ENCODE results near the gene KIF19.

KIF19 gene

DNA sequence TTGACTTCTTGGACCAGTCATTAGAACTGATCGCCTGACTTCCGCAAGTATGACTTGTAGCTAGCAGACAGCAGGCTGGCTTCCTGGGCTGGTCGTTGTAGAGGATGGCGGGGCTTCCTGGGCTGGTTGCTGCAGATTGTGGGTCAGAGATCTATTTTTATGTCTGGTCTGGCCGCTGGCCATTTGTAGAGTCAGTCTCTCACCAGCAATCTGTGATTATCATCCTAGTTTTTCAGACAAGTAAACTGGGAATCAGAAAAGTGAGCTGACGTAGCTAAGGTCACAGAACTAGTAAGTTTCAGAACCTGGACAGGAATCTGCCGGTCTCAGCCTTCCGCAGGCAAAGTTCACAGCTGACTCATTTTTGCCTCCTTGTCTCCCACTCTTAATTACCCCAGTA, 60.4 kb downstream of the KIF19 start:
- no peak for ATAC-seq
- TF ChIP-seq GLIS3 (CRISPR knock-in tag; IDR thresholded peaks at IDR 0.05): no peak
- no peak for TF ChIP-seq SNAI2 (CRISPR knock-in tag; IDR thresholded peaks at IDR 0.05)
- TF ChIP-seq ISL1 (CRISPR knock-in tag; IDR thresholded peaks at IDR 0.05): no peak
- TF ChIP-seq ARNTL (CRISPR knock-in tag; IDR thresholded peaks at IDR 0.05; ENCODE audit: borderline replicate concordance, low read depth): no peak
- TF ChIP-seq, protein P1, sequence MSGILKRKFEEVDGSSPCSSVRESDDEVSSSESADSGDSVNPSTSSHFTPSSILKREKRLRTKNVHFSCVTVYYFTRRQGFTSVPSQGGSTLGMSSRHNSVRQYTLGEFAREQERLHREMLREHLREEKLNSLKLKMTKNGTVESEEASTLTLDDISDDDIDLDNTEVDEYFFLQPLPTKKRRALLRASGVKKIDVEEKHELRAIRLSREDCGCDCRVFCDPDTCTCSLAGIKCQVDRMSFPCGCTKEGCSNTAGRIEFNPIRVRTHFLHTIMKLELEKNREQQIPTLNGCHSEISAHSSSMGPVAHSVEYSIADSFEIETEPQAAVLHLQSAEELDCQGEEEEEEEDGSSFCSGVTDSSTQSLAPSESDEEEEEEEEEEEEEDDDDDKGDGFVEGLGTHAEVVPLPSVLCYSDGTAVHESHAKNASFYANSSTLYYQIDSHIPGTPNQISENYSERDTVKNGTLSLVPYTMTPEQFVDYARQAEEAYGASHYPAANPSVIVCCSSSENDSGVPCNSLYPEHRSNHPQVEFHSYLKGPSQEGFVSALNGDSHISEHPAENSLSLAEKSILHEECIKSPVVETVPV (CRISPR knock-in tag; IDR thresholded peaks at IDR 0.05): no peak
- no peak for TF ChIP-seq ZFP30 (CRISPR knock-in tag; IDR thresholded peaks at IDR 0.05)
- no peak for TF ChIP-seq ZC3H10 (CRISPR knock-in tag; IDR thresholded peaks at IDR 0.05)
- TF ChIP-seq OSR1 (CRISPR knock-in tag; IDR thresholded peaks at IDR 0.05): no peak
- TF ChIP-seq, protein P2, sequence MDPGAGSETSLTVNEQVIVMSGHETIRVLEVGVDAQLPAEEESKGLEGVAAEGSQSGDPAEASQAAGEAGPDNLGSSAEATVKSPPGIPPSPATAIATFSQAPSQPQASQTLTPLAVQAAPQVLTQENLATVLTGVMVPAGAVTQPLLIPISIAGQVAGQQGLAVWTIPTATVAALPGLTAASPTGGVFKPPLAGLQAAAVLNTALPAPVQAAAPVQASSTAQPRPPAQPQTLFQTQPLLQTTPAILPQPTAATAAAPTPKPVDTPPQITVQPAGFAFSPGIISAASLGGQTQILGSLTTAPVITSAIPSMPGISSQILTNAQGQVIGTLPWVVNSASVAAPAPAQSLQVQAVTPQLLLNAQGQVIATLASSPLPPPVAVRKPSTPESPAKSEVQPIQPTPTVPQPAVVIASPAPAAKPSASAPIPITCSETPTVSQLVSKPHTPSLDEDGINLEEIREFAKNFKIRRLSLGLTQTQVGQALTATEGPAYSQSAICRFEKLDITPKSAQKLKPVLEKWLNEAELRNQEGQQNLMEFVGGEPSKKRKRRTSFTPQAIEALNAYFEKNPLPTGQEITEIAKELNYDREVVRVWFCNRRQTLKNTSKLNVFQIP (CRISPR knock-in tag; IDR thresholded peaks at IDR 0.05; ENCODE audit: borderline replicate concordance, low read depth): no peak
- TF ChIP-seq PPARA (CRISPR knock-in tag; IDR thresholded peaks at IDR 0.05; ENCODE audit: borderline replicate concordance): no peak
- TF ChIP-seq, protein P3, sequence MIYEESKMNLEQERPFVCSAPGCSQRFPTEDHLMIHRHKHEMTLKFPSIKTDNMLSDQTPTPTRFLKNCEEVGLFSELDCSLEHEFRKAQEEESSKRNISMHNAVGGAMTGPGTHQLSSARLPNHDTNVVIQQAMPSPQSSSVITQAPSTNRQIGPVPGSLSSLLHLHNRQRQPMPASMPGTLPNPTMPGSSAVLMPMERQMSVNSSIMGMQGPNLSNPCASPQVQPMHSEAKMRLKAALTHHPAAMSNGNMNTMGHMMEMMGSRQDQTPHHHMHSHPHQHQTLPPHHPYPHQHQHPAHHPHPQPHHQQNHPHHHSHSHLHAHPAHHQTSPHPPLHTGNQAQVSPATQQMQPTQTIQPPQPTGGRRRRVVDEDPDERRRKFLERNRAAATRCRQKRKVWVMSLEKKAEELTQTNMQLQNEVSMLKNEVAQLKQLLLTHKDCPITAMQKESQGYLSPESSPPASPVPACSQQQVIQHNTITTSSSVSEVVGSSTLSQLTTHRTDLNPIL (CRISPR knock-in tag; IDR thresholded peaks at IDR 0.05; ENCODE audit: low read depth): no peak
- no peak for TF ChIP-seq TSHZ2 (CRISPR knock-in tag; IDR thresholded peaks at IDR 0.05)
- TF ChIP-seq CSDC2 (CRISPR knock-in tag; IDR thresholded peaks at IDR 0.05): no peak
- no peak for TF ChIP-seq TCF4 (CRISPR knock-in tag; IDR thresholded peaks at IDR 0.05; ENCODE audit: borderline replicate concordance)
- no peak for TF ChIP-seq TOX (CRISPR knock-in tag; IDR thresholded peaks at IDR 0.05; ENCODE audit: borderline replicate concordance)
- TF ChIP-seq, protein P4, sequence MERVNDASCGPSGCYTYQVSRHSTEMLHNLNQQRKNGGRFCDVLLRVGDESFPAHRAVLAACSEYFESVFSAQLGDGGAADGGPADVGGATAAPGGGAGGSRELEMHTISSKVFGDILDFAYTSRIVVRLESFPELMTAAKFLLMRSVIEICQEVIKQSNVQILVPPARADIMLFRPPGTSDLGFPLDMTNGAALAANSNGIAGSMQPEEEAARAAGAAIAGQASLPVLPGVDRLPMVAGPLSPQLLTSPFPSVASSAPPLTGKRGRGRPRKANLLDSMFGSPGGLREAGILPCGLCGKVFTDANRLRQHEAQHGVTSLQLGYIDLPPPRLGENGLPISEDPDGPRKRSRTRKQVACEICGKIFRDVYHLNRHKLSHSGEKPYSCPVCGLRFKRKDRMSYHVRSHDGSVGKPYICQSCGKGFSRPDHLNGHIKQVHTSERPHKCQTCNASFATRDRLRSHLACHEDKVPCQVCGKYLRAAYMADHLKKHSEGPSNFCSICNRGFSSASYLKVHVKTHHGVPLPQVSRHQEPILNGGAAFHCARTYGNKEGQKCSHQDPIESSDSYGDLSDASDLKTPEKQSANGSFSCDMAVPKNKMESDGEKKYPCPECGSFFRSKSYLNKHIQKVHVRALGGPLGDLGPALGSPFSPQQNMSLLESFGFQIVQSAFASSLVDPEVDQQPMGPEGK (CRISPR knock-in tag; IDR thresholded peaks at IDR 0.05; ENCODE audit: borderline replicate concordance): no peak
- TF ChIP-seq ZNF70 (CRISPR knock-in tag; IDR thresholded peaks at IDR 0.05): no peak
- no peak for TF ChIP-seq ZNF565 (CRISPR knock-in tag; conservative IDR thresholded peaks at IDR 0.05; ENCODE audit: low read depth)

- TF ChIP-seq TCF4 (CRISPR knock-in tag; IDR thresholded peaks at IDR 0.05; ENCODE audit: borderline replicate concordance) (no peak), ARNTL (CRISPR knock-in tag; IDR thresholded peaks at IDR 0.05; ENCODE audit: borderline replicate concordance, low read depth) (no peak), CSDC2 (CRISPR knock-in tag; IDR thresholded peaks at IDR 0.05) (no peak), ZNF565 (CRISPR knock-in tag; conservative IDR thresholded peaks at IDR 0.05; ENCODE audit: low read depth) (no peak), ZNF70 (CRISPR knock-in tag; IDR thresholded peaks at IDR 0.05) (no peak)
- TF ChIP-seq, protein P4 (CRISPR knock-in tag; IDR thresholded peaks at IDR 0.05; ENCODE audit: borderline replicate concordance): no peak
- no peak for ATAC-seq
Measured at GRCh38 chr17:74387365-74388218, 61.6 kb downstream of the KIF19 start.
